GM21367 (cell line): ENCODE data around the gene GRIK4.
"Not testable (repeated sequence)": the region's sequence is repeated elsewhere in the genome, so short reads cannot be mapped to it uniquely, and the experiment has no call there.

Source experiments
- ATAC-seq: cut with Tn5 transposase; IDR thresholded peaks from one replicate; pipeline ENCODE4 v1.9.1; 2021; ENCODE audit not compliant: unreplicated experiment

Gene GRIK4

DNA sequence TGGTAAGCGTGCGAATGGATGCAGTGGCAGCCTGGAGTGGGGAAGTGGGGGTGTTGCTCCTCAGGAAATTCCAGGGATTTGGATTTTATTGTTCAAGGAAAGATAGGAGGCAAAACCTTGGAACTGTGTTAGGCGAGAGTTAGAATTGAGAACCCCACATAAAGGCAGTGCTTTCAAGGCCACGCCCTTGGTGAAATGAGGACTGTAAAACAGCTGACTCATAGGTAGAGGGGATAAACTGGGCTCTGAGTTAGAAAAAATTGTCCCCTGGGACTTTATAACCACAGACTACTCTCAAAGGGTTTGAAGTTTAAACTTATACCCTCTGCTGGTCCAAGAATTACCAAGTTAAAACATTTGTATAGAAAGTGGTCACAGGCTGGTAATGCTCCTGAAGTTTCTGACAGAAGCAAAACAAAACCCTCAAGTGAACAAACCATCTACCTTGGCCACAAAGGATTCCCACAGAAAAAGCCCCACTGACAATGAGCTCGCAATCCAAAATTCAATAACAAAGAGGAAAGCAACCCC is 262.0 kb downstream of the GRIK4 start:
- peak; percentile 53 for ATAC-seq

DNA sequence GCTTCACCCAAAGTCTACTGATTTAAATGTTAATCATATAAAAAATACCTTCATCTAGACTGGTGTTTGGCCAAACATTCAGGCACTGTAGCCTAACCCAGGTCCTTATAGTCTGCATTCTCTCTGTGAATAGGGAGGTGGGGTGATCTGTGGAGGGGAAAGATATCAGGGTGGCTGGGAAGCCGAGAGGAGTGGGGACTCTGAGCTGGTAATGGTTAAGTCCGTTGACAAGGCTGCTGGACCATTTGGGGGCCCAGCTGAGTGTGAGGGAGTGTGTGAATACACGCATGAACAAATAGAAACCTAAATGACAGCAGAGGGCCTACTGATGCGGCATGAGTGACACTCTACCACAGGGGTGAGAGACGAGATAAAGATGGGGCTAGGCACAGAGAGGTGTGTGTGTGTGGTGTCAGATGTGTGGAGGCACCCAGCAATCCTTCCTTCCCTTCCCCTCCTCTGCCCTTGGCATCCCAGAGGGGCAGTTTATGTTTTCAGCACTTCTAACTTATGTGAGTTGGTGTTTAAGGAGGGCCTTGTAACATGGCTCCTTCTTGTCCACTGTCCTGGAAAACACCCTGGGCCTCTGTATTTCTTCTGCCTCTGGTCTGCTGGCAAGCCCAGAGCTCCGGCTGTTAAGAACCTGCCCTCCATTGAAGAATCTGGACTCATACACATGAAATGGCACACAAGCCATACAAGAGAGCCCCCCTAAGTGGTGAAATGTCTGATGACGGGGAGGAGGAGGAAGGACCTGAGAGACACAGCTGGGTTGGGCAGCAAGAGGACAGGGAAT is 263.2 kb downstream of the GRIK4 start:
- ATAC-seq = no peak

DNA sequence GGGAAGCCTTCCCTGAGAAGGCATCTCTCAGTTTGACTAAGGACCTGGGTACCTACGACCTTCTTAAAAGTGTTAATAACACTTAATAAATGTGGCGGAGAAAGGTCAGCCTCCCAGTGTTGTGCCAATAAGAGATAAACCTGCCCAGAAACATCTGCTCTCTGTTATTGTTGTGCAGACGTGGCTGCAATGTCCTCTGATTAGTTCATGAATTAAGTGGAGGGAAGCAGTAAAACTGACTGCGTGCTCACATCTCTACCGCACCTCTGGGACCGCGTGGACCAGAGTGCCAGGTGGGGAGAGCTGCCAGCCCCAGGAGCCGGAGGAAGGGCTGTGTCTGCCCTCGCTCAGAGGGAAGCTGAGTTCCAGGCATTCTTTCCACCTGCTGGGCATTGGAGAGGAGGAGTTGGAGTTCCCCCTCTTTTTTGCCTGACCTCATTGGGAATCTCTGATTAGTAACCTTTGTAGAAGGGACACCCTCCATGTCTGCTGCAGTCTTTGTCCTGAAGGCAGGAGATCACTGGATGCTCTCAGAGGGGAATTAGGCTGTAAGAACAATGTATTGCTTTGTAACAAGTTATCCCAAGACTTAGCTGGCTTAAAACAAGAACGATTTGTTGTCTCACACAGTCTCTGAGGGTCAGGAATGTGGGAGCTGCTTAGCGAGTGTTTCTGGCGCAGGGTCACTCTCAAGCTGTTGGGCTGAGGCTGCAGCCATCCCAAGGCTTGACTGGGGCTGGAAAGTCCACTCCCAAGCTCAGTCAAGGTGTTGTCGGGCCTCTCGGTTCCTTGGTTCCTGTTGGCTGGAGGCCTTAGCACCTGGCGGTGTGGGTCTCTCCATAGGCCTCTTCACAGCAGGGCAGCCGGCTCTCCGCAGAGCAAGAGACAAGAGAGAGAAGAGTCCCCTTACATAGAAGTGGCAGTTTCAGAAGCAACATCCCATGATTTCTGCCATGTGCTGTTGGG is 264.7 kb downstream of the GRIK4 start:
- ATAC-seq = no peak

DNA sequence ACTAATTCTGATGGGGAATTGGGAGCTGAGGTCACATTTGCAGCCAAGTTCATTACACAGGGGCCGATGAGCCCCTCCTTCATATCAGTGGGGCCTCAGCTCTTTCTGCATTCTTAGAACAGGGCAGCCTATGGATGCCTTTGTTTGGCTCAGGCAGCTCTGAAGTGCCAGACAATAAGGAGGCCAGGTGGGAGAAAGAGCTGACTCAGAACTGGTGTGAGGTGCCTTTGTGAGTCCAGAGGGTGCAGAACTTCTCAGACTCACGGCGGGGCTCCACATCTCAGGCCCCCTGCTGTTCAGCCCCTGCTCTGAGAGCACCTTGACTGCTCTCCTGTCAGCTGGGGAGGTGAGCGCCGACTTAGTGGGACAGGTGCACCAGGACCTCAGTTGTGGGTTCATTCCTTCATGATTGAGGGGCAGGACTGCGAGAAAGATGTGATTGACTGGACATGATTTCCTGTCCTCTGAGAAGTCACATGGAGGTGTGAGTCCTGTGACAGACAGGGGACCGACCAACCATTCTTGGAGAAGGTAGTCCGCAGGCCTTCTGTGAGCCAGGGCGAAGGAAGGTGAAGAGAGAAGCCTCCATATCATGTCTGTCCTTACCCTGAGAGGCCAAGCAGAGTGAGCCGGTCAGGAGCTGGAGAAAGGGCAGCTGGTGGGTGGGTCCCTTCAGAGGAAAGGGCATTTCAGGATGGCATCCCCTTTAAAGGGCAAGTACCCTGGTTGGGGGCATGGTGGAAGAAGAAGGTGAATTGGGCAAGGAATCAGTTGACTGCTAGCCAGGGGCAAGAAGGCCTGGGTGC is 267.3 kb downstream of the GRIK4 start:
- ATAC-seq = no peak

DNA sequence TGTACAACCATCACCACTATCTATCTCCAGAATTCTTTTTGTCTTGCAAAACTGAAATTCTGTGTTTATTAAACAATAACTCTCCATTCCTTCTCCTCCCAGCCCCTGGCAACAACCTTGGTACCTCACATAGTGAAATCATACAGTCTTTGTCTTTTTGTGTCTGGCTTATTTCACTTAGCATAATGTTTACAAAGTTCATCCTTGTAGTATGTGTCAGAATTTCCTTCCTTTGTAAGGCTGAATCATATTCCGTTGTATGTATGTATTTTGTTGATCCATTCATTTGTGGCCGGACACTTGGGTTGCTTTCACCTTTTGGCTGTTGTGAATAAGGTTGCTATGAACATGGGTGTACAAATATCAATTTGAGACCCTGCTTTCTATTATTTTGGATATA is 268.7 kb downstream of the GRIK4 start:
- no peak for ATAC-seq

DNA sequence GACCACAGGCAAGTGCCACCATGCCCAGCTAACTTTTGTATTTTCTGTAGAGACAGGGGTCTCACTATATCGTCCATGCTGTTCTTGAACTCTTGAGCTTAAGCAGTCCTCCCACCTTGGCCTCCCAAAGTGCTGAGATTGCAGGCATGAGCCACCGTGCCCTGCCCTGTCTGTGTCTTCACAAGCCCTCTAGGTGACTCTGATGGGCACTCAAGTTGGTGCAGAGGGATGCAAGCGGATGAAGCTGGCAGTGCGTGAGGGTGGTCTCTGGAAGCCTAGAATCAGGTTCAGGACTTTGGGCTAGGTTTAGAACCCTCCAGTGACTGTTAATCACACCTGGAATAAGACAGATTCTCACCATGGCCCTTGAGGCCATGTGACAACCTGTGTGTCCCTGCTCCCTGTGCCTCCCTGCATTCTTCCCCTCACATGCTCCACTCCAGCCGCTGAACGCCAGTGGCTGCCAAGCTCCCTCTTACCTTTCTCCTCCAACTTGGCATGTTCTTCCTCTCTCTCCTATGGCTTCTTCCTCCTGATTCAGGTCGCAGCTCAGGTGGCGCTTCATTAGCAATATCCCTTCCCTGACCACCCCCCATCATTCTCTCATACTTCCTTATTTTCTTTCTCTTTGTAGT is 270.1 kb downstream of the GRIK4 start:
- ATAC-seq = no peak

DNA sequence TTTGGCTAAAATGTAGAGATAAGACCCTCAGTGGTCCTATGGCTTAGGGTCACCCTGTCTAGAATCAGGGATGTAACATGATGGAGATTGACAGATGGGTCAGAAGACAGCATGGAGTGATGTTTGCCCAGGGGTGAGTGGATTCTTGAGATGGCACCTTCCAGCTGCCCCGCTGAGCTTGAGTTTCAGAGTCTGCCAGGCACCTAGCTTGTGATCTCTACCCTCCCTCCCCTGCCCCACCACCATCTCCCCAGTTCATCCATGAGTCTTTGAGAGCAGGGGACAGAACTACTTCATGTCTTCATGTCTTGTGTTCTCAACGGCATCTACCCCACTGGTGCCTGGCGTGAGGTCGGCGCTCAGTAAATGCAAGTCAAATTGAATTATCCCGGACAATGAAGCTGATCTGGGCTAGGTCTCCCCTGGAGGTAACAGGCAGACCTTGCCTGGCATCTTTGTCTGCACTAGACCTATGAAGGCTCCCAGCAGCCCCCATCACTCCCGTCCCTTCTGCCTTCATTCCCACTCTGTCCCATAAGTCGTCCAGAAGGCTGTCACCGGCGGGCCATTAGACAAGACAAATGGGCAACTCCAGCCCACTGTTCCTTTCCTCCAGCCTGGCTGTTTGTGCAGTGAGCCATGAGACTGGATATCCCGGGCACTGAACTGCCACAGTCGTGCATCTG is 273.2 kb downstream of the GRIK4 start:
- no peak for ATAC-seq

DNA sequence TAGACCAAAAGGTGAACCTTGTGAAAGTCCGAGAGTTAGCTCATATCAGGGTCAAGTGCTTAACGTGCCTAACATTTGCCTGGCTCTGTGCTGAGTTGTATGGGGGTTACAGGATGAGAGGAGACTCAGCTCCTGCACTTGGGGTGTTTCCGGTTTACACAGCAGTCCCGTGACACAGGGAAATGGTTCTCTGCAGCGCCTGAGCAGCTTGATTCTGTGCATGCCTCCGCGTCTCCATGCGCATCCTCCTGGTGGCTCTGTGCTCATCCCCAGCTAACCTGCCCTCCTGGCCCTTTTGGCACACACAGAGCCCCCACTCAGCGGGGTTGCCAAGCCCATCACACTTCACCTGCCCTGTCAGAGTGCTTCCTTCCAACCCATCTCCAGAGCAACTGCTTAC is 274.0 kb downstream of the GRIK4 start:
- ATAC-seq = no peak

DNA sequence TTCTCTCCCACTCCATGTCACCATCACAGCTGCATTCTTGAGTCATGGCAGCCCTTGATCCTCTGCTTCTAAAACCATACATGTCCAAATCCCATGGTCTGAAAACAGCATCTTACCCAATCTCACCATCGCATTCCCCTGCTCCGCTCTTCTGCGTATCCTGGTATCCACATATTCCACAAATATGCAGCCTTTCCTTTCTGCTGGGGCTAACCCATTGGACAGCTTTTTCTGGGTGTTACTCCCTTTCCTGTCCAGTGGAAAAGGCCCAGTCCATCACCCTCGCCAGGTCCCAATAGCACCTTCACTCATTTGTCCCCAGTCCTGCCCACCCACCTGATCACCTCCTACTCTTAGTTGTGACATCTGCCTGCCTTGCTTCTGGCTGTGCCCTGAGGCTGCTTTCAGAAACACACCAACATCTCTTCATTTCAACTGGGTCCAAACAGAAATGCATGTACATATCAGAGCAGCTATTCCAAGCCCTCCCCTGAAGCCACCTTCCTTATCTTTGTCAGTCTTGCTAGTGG is 274.7 kb downstream of the GRIK4 start:
- ATAC-seq = no peak

DNA sequence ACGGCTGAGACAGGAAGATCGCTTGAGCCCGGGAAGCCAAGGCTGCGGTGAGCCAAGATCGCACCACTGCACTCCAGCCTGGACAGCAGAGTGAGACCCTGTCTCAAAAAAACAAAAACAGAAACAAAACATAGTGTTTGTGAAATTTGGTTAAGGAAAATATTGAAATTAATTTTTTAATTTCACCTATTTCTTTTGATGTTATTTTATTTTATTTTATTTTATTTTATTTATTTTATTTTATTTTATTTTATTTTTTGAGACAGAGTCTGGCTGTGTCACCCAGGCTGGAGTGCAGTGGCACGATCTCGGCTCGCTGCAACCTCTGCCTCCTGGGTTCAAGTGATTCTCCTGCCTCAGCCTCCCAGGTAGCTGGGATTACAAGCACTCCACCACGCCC is 275.7 kb downstream of the GRIK4 start:
- ATAC-seq = not testable (repeated sequence)

DNA sequence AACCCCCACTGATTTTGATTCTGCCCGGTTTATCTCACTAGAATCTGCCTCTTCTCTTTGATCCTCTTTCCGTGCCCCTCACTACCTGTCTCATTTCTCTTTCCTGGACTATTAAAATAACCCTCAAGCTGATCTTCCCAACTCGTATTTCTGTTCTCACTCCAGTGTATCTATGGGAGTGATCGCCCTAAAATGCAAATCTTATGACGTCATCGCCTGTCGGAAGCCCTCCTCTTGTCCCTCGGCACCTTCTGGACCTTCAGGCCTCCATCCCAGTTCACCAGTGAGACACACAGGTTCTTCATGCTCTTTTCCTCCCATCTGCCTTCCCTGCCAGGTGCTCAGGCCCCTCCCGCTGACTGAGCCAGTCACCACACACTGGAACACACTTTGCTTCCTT is 277.8 kb downstream of the GRIK4 start:
- no peak for ATAC-seq

DNA sequence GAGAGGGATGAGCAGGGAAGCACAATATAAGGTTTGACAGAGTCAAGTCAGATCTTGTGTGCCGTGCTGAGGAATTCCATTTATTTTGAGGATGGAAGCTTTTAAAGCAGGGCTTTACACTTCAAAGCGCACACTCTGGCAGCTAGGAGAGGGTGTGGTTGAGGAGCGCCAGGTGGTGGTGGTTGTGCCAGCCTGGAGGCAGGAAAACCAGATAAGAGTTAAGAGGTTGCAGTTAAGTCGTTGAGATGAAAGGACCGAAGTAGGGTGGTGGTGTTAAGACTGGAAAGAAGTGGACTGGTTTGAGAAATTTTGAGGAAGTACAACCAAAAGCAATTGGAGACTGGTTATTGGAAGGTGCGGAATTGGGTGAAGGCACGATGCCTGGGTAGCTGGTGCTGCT is 280.8 kb downstream of the GRIK4 start:
- ATAC-seq = no peak

DNA sequence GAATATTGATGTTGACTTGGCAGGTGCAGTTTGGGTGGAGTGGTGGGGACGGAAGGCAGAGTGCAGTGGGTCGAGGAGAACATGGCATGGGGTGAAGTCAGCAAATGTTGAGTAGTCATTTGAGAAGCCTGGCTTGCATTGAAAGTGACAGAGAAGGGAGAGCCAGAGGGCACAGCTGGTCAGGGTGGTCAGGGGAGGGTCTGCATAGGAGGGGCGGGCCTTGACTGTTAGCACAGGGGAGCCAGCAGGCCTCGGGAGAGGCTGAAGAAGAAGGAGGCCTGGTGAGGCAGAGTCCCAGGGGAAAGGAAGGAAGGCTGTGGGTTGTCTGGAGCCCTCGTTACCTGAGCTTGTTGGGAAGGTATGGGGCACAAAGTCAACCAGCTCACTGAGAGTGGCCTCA is 281.6 kb downstream of the GRIK4 start:
- ATAC-seq = no peak

DNA sequence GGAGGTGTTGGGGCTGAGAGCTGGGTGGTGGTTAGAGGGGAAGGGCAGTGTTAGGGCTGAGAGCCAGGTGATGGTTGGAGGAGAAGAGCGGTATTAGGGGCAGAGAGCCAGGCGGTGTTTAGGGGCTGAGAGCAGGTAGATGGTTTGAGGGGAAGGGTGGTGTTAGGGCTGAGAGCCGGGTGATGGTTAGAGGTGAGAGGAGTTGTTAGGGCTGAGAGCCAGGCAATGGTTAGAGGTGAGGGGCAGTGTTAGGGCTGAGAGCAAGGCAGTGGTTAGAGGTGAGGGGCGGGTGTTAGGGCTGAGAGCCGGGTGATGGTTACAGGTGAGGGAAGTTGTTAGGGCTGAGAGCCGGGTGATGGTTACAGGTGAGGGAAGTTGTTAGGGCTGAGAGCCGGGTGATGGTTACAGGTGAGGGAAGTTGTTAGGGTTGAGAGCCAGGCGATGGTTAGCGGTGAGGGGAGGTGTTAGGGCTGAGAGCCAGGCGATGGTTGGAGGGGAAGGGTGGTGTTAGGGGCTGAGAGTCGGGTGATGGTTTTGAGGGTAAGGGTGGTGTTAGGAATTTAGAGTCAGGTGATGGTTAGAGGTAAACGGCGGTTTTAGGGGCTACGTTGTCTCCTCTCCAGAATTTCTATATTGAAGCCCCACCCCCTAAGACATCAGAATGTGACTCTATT is 282.4 kb downstream of the GRIK4 start:
- ATAC-seq = no peak

DNA sequence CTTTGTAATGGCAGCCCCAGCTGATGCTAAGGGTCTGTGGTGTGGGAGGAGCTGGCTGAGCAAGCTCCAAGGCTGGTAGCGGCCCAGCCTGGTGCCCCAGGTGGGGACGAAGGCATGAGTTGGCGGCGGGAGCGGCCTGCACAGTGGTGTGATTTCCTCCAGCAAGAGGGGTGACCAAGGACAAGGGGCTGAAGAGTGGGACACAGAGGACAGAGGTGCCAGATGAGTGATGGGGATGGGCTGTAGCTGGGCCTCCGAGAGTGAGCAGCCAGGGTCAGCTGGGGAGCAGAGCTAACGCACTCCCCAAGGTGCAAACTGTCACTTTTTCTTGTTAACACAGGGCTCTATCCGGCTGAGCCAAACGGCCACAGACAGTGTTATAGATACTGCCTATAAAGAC is 283.2 kb downstream of the GRIK4 start:
- no peak for ATAC-seq

DNA sequence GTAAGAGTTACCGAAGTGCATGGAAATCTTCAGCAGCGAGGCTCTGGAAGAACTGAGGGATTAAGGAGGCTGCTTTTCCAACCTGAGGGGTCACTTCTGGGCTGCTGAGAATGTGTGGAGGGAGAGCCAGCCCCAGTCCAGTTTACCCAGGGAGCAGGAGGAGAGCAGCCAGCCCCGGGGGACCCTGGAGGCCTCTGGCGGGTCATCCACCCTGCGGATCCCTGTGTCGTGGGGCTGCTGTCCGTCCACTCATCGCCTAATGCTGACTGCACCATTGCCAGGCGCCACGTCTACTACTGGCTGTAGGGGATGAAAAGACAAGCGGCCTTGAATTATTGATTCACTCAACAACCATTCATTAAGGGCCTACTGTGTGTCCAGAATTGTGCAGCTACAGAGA is 283.6 kb downstream of the GRIK4 start:
- no peak for ATAC-seq

DNA sequence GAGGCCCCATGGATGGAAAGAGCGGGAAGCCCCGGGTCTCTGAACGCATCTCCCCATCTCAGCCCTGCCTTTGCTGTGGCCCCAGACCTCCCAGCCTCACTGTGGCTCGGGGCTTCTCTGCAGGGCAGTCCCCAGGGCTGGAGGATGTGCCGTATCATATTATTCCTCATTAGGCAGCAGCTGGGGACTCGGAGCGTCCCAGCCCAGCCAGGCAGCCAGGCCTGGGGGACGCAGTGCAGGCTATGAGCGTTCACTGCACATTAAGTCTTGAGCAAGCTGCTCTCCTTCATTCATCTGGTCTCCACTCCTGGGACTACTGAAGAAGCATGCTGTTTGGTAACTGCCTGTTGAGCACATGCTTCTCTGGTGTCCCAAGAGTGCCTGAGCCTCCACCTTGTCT is 285.6 kb downstream of the GRIK4 start:
- no peak for ATAC-seq

DNA sequence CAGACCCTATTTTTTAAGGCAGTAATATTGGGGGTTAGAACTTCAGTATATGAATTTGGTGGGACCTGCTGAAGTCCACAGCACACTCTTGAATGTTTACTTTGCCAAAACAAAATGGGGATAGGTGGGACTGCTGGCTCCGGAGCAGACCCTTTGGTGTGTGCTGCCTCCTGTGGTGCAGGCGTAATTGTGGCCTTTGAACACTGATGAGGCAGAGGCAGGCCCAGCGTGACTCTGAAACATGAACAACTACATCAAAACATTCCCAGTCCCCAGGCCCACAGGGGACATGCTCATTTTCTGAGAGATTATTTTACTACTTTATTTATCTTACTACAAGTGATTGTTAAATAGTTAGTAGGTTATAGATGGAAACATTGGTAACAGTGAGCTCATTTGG is 287.3 kb downstream of the GRIK4 start:
- no peak for ATAC-seq

DNA sequence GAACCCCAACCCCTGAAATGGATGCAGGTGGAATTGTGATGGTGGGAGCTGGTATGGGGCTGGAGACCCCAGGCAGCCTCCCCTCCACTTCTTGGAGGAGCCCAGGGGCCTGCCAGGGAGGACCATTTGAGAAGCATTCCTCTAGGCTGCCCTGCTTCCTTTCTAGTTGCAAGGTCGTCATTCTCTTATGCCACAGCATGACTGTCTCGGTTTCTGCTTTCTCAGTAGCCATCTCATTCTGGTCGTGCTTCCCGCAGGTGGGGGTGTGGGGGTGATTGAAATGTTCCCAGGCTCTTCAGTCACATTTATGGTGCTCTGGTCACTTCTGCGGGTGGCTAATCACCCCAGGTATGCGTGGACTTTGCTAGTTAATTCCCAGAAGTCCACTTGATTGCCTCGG is 288.7 kb downstream of the GRIK4 start:
- no peak for ATAC-seq
